ENCODE measurements around the gene STT3B.

Gene STT3B

DNA sequence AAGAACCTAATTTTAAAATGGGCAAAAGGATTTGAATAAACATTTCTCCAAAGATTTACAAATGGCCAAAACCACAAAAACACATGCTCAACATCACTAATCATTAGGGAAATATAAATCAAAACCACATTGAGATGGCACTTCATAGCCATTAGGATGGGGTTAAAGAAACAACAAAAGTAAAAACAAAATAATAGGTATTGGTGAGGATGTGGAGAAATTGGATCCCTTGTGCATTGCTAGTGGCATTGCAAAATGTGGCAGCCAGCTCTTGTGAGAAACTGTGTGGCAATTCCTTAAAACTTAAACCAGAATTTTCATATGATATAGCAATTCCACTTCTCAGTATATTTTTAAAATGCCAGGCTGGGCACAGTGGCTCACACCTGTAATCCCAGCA is 126.5 kb downstream of the STT3B start:
- DNase-seq: no peak

DNA sequence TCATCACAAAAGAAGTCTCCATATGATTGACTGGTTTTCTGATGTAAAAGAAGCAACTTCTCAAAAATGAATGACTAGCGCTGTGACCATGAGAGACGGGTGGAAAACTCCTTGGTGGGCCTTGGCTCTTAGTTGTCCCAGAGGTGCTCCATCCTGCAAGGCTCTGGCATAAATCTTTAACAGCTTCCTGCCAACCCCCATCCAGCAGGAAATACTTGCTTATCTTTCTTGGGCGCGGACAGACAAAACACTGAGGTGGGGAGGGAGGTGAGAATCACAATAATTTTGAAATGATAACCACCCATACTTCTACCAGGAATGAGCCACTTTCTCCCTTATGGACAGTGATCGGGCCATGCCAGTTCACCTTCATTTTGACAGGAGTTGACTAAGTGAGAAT is 128.6 kb downstream of the STT3B start:
- no peak for DNase-seq

DNA sequence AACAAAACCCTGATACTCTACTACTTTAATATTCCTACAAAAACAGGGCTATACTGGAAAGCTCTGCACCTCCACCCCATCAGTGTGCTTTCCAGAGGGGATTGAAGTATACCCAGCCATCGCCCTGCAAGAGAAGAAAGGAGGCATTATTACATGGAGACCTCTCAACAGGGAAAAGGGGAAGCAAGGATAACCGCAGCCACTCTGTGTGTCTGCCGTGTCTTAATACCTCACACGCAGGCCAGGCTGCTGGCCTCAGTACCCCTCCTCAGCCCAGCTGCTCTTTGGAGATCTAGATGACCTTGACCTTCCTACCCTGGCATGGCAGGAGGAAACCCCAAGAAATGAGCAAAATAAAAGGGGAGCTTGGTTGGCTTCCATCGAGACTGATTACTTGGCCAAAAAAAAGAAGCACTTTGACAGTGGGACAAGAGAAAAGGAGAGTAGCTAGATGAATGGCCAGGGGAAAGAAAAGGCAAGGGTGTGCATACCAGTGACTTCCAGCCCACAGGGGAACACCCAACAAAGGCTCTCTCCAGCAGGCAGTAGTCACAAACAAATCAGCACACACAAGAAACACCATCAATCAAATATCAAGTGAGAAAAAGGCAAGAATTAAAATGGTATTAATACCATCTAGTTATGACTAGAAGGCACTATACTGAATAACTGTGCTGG is 129.4 kb downstream of the STT3B start:
- DNase-seq: no peak

DNA sequence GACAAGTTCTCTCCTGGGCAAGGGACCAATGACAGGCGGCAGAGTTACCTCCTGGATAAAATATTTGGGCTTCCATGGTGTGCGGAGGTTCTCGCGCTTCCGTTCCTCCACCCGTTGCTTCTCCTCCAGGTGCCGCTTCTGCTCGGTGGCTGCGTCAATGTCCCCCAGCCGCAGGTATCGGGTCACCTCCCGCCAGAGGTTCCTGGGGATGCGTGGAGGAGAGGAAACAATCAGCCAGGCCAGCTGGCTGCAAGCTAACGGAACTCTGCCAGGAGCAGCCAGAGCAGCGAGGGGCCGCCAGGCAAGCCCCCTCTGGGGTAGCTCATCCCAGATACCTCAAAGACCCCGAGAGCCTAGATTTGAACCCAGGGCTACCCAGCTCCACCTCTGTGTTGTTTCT is 131.3 kb downstream of the STT3B start:
- DNase-seq: no peak

DNA sequence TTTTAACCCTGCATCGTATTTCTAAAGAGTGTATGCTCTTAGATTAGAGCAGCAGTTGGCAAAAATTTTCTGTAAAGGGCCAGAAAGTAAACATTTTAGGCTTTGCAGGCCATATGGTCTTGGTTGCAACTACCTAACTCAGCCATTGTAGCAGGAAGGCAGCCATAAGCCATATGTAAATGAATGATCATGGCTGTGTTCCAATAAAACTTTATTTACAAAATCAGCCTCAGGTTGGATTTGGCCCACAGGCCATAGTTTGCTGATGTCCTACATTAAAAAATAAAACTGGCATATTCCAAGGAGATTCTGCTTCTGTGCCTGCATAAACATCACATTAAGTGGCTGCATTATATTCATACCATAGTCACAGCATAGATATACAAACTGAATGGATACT is 134.9 kb downstream of the STT3B start:
- no peak for DNase-seq

DNA sequence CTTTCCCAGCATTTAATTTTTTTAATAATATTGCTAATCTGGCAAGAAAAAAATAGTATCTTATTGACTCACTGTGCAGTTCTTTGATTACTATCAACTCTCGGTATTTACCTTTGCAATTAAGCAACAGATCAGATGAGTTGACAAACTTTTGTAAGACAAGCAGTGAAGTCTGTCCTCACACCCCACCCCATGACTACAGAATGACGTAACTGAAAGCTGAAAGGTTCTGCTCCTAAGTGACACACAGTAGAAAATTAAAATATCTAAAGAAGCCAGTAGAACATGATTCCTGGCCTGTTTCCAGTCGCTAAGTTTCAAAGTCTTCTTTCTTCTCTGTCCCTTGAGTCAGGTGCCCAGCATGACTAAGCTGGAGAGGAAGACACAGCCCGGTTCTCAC is 135.5 kb downstream of the STT3B start:
- DNase-seq: no peak

DNA sequence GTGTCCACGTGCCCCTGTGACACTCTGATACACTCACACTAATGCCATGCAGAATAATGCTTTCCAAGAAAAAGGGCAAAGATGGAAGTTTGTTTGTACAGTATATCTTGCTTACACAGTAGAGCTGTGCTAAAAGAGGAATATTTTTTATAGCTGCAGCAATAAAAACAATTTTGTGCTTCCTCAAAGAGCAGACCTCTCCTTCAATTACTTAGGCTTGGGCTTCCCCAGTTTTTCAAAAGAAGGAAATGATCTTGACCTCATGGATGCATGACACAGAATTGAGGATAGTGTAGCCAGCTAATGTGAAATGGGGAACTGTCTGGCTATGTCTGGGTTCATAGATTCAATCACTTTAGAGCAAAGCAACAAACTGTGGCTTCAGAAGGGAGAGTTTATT is 137.4 kb downstream of the STT3B start:
- DNase-seq: no peak

DNA sequence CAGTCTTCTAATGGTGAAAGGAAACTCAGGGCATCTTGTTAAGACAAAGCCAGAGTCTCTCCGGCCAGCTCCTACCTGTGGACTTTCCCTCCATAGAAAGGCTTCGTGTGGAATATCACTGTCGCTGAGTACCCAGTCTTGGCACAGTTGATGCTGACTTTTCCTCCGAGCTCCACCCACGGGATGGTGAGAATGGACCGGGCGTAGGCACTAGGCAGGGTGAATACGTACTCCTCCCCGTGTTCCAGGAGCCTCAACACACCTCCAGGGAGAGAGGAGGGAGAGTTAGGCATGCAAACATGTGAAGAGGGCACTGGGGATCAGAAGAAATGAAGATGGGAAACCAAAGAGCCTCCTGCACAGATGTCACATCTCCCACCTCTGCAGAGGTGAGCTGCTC is 138.0 kb downstream of the STT3B start:
- DNase-seq: no peak

DNA sequence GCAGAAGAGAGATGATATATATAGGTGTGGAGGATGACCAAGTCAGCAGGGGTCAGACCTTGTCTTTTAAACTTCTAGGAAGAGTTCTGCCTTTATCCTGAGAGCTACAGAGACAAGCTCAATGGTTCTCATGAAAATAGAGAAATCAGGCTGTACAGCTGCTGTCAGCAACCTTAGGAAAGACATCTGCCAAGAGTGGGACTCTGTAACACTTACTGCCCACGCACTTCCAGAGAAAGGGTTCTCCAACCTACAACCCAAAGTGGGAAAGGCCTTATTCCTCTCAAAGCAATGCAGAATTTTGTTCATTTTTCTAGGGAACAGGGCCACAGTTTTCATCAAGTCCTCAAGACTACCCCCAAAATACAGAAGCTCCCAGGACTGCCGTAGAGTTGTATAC is 138.7 kb downstream of the STT3B start:
- DNase-seq: no peak

DNA sequence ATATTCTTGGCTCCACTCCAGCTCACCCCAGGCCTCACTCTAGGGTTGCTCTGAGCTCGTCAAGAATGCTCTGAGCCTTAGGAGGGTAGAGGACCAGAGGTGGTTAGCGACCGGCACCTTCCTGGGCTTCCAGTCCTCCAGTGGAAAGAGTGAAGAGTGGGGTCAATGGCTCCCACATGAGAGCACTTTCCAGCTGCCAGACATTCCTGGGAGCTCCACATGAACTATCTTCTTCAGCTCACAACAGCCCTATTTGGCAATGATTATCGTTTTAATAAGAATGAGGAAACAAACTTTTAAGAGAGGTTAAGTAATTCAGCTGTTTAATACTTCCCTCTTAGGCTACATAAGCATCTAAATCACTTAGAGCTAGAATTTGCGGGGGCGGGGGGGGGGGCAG is 139.3 kb downstream of the STT3B start:
- DNase-seq: no peak

DNA sequence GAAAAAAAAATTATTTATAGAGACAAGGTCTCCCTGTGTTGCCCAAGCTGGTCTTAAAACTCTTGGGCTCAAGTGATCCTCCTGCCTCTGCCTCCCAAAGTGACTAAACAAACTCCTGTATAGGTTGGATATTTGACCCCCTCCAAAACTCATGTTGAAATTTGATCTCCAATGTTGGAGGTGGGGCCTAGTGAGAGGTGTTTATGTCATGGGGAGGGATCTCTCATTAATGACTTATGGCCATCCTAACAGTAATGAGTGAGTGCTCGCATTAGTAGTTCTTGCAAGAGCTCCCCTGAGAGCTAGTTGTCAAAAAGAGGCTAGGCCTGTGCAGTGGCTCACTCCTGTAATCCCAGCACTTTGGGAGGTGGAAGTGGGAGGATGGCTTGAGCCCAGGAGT is 141.2 kb downstream of the STT3B start:
- no peak for DNase-seq

DNA sequence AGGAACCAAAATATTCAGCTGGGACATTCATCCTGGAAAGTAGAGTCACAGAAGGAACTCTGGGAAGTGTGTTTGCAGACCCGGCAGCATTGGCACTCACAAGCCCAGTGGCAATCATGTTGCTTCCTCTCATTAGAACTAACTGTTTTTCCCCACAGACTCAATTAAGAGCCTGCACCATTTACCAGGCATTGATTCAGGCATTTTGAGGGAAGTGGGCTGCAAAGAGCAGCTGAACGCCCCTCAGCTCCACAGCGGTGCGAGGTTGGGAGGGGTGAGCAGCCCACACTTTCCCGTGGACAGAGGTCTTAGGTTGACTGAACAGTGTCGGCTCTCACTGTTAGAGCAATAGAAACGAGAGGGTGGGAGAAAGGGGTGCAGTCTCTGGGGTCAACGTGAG is 143.8 kb downstream of the STT3B start:
- DNase-seq: no peak

DNA sequence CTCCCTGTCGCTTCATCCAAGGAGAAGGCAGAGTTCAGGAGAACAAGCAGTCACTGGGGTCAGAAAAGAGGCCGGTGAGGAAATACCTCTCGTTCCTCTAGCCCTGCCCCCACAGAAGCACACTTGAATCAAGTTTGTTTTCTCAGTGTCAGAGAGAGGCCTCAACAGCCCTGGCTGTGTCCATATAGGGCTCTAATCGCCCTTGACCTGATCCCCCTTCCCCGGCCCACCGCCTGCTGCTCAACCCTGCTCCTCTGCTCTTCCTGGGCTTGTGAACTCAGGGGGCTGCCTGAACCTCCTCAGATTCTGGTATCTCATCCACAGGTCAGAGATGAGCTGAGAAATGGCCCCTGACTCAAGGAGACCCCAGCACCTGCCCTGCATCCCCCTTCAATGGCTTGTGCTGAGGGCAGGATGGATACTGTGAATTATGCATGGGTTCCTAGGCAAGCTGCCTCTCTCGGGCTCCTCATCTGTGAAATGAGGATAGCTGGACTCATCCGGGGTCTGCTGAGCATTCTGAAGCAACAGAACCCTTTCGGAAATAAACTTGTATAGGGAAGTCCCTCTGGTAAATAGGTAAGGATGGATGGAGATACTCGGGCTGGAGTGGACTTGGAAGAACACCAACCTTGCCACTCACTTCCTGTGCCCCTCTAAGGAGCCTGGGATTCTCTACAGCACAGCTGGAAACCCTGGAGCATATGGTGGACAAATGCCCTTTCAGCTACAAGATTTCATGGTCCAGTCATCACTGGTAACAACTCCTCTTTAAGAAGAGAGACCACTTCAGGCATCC is 147.5 kb downstream of the STT3B start:
- DNase-seq: no peak
